Caco-2 (cell line): Measurements from ENCODE around the gene FHIT. TPM values are rescaled to one million over a fixed set of nuclear protein-coding genes. Genes with fewer than 3 reads are reported as not detected.

Source experiments
- BruUV-seq: library from RNA; stranded (reverse); fragments of 400-500 nt; replicated peaks from 2 replicates; lab custom pipeline; 2021; lab: Mats Ljungman, UMichigan
- CTCF ChIA-PET: fragments of 300-600 bp; sonication (Branson Sonifier 250); formaldehyde crosslinking; loops from one replicate; lab custom pipeline; 2022; ENCODE audit warnings: antibody characterized with exemption; lab: Charles Lee
- POLR2A ChIA-PET: fragments of 300-600 bp; sonication (Branson Sonifier 250); formaldehyde crosslinking; loops from one replicate; lab custom pipeline; 2022; ENCODE audit warnings: antibody characterized with exemption; lab: Charles Lee
- DNase-seq, 2 experiments: peaks; one replicate each; pipeline versions ENCODE4 v3.0.0 to v3.0.0-alpha.2; 2020 to 2022
- H3K27me3 ChIP-seq: replicated peaks from 2 replicates; pipeline ENCODE4 v1.6.0; 2011; ENCODE audit warnings: low read length; ENCODE audit not compliant: control insufficient read depth, insufficient read depth
- H3K36me3 ChIP-seq: 2 replicates; pipeline ENCODE4 v1.5.1; 2011; ENCODE audit warnings: low read length; ENCODE audit not compliant: control insufficient read depth, insufficient read depth
- H3K4me1 ChIP-seq: fragments of 250-450 bp; sonication (Bioruptor Pico); 2 replicates; pipeline ENCODE4 v1.5.1; 2020; ENCODE audit warnings: mild to moderate bottlenecking
- H3K4me3 ChIP-seq: 2 replicates; pipeline ENCODE4 v1.5.1; 2011; ENCODE audit warnings: low read depth, mild to moderate bottlenecking, control low read depth, low read length
- H3K9me3 ChIP-seq: fragments of 250-450 bp; sonication (Bioruptor Pico); 2 replicates; pipeline ENCODE4 v1.5.1; 2020; ENCODE audit warnings: mild to moderate bottlenecking, moderate library complexity
- H3K27ac Mint-ChIP-seq: one replicate; pipeline ENCODE4 v1.8.0; 2022; ENCODE audit warnings: mixed read lengths; ENCODE audit not compliant: unreplicated experiment
- H3K27me3 Mint-ChIP-seq: one replicate; pipeline ENCODE4 v1.8.0; 2022; ENCODE audit warnings: mixed read lengths; ENCODE audit not compliant: insufficient read depth, unreplicated experiment
- H3K36me3 Mint-ChIP-seq: one replicate; pipeline ENCODE4 v1.8.0; 2022; ENCODE audit warnings: mild to moderate bottlenecking, mixed read lengths; ENCODE audit not compliant: insufficient read depth, unreplicated experiment
- H3K4me1 Mint-ChIP-seq: one replicate; pipeline ENCODE4 v1.8.0; 2022; ENCODE audit warnings: low read depth, mixed read lengths; ENCODE audit not compliant: unreplicated experiment
- H3K4me3 Mint-ChIP-seq: one replicate; pipeline ENCODE4 v1.8.0; 2022; ENCODE audit warnings: mild to moderate bottlenecking, moderate library complexity, mixed read lengths; ENCODE audit not compliant: unreplicated experiment
- H3K9me3 Mint-ChIP-seq: one replicate; pipeline ENCODE4 v1.8.0; 2022; ENCODE audit warnings: mixed read lengths; ENCODE audit not compliant: unreplicated experiment
- CTCF ChIP-seq, 2 experiments: fragments of 200-600 bp in 1 of 2; IDR thresholded peaks; 1 replicate in 1 of 2; 2 replicates in 1 of 2; pipeline versions ENCODE4 v1.5.1 to v1.8.0; 2011 to 2022; ENCODE audit warnings: antibody characterized with exemption in 1 of 2, control low read depth in 1 of 2, inconsistent platforms in 1 of 2, low read depth in 1 of 2, low read length in 1 of 2, mild to moderate bottlenecking in 1 of 2, moderate library complexity in 1 of 2; ENCODE audit not compliant: insufficient read depth in 1 of 2, severe bottlenecking in 1 of 2, unreplicated experiment in 1 of 2
- intact Hi-C: fragments of 100-400 bp; cut with micrococcal nuclease; formaldehyde crosslinking; loops from one replicate; pipeline ENCODE4 v1.10.0; 2022; ENCODE audit not compliant: unreplicated experiment
- total RNA-seq: library from RNA; stranded (reverse); gene quantifications from 2 replicates; pipeline ENCODE4 v1.2.3, GENCODE V29; 2022

FHIT gene
- total RNA-seq, 1 experiment from 2014 or later: 8.3 TPM

- H3K4me3 ChIP-seq: no peak overlapping the region
- no peaks in the 10 kb centered on the region for H3K9me3 ChIP-seq
- BruUV-seq: no TSS peak
- Mint-ChIP-seq H3K4me1 (no peaks in the 10 kb centered on the region), H3K27me3 (no peaks in the 10 kb centered on the region), H3K27ac (no peak overlapping the region), H3K9me3 (no peaks in the 10 kb centered on the region), H3K36me3 (no peaks in the 10 kb centered on the region), H3K4me3 (no peak overlapping the region)
- TF ChIP-seq CTCF (IDR thresholded peaks at IDR 0.05; ENCODE audit: insufficient read depth in 1 of 2, low read depth in 1 of 2, low read length in 1 of 2, severe bottlenecking in 1 of 2, unreplicated experiment in 1 of 2): no peak
- no peaks in the 10 kb centered on the region for H3K36me3 ChIP-seq
- ChIA-PET CTCF (no interaction called here), POLR2A (no interaction called here)
- intact Hi-C loops: no loop called here
- H3K27me3 ChIP-seq: no peaks in the 10 kb centered on the region
- DNase-seq: no peak
- H3K4me1 ChIP-seq: no peaks in the 10 kb centered on the region
These were observed 17.5 kb downstream of the FHIT start for GRCh38 chr3:61233746-61234145.

GRCh38 chr3:61231693-61232092, 19.6 kb downstream of the FHIT start:
- Histone ChIP-seq H3K36me3 (no peaks in the 10 kb centered on the region), H3K9me3 (no peaks in the 10 kb centered on the region), H3K4me3 (no peak overlapping the region), H3K4me1 (no peaks in the 10 kb centered on the region), H3K27me3 (no peaks in the 10 kb centered on the region)
- Mint-ChIP-seq H3K27me3 (no peaks in the 10 kb centered on the region), H3K4me3 (no peak overlapping the region), H3K9me3 (no peaks in the 10 kb centered on the region), H3K36me3 (no peaks in the 10 kb centered on the region), H3K4me1 (no peaks in the 10 kb centered on the region), H3K27ac (no peak overlapping the region)
- DNase-seq: no peak
- BruUV-seq: no TSS peak
- ChIA-PET POLR2A (no interaction called here), CTCF (no interaction called here)
- TF ChIP-seq CTCF (IDR thresholded peaks at IDR 0.05; ENCODE audit: insufficient read depth in 1 of 2, low read depth in 1 of 2, low read length in 1 of 2, severe bottlenecking in 1 of 2, unreplicated experiment in 1 of 2): no peak
- intact Hi-C loops: no loop called here

- H3K9me3 ChIP-seq: no peaks in the 10 kb centered on the region
- H3K4me3 ChIP-seq: no peak overlapping the region
- H3K4me3 Mint-ChIP-seq: no peak overlapping the region
- no peak overlapping the region for H3K27ac Mint-ChIP-seq
- intact Hi-C loops: no loop called here
- no peak for DNase-seq
- H3K9me3 Mint-ChIP-seq: no peaks in the 10 kb centered on the region
- ChIA-PET POLR2A (no interaction called here), CTCF (no interaction called here)
- BruUV-seq: no TSS peak
- H3K36me3 ChIP-seq: no peaks in the 10 kb centered on the region
- H3K27me3 ChIP-seq: no peaks in the 10 kb centered on the region
- no peaks in the 10 kb centered on the region for H3K4me1 ChIP-seq
- no peak for TF ChIP-seq CTCF (IDR thresholded peaks at IDR 0.05; ENCODE audit: insufficient read depth in 1 of 2, low read depth in 1 of 2, low read length in 1 of 2, severe bottlenecking in 1 of 2, unreplicated experiment in 1 of 2)
- H3K27me3 Mint-ChIP-seq: no peaks in the 10 kb centered on the region
- no peaks in the 10 kb centered on the region for H3K36me3 Mint-ChIP-seq
- H3K4me1 Mint-ChIP-seq: no peaks in the 10 kb centered on the region
These were observed 23.5 kb downstream of the FHIT start for GRCh38 chr3:61227799-61228198.
